IMR-90 (cell line): ENCODE data around the gene CCL4. TPM values are rescaled to one million over a fixed set of nuclear protein-coding genes. Genes with fewer than 3 reads are reported as not detected.
"Not testable (repeated sequence)": the region's sequence is repeated elsewhere in the genome, so short reads cannot be mapped to it uniquely, and the experiment has no call there.

ENCODE experiments used
- ATAC-seq: fragments of 200-7000 bp; cut with Tn5 transposase; 2 replicates; pipeline ENCODE4 v1.9.1; 2020; ENCODE audit warnings: low read depth, mild to moderate bottlenecking, moderate library complexity
- BruUV-seq: library from RNA; stranded (reverse); fragments of 400-500 nt; replicated peaks from 2 replicates; lab custom pipeline; 2021; lab: Mats Ljungman, UMichigan
- CTCF ChIA-PET: fragments of 300-600 bp; formaldehyde crosslinking; extraction: SDS; loops from one replicate; lab custom pipeline; 2021; ENCODE audit warnings: antibody characterized with exemption; lab: Yijun Ruan, JAX
- POLR2A ChIA-PET: fragments of 300-600 bp; sonication (Branson Sonifier 250); formaldehyde crosslinking; loops from one replicate; lab custom pipeline; 2022; ENCODE audit warnings: antibody characterized with exemption; ENCODE audit not compliant: unreplicated experiment; lab: Charles Lee
- DNase-seq: peaks from one replicate; pipeline ENCODE4 v3.0.0; 2013
- H2AFZ ChIP-seq: replicated peaks from 2 replicates; pipeline ENCODE3; 2013; ENCODE audit warnings: low read length, mild to moderate bottlenecking; ENCODE audit not compliant: poor library complexity
- H2AK5ac ChIP-seq: 2 replicates; pipeline ENCODE4 v1.6.1; 2013; ENCODE audit warnings: low read depth, low read length, inconsistent platforms
- H2AK9ac ChIP-seq: replicated peaks from 2 replicates; pipeline ENCODE3; 2013; ENCODE audit warnings: mild to moderate bottlenecking, low read depth, low read length, moderate library complexity; ENCODE audit not compliant: poor library complexity
- H2BK120ac ChIP-seq: 2 replicates; pipeline ENCODE4 v1.6.1; 2013; ENCODE audit warnings: low read depth, low read length, inconsistent platforms
- H2BK15ac ChIP-seq: 3 replicates; pipeline ENCODE4 v1.6.1; 2013; ENCODE audit warnings: low read depth, low read length, inconsistent platforms
- H2BK20ac ChIP-seq: 2 replicates; pipeline ENCODE4 v1.6.1; 2013; ENCODE audit warnings: low read depth, mild to moderate bottlenecking, inconsistent platforms, low read length, moderate library complexity
- H2BK5ac ChIP-seq: 2 replicates; pipeline ENCODE4 v1.6.1; 2013; ENCODE audit warnings: mild to moderate bottlenecking, low read depth, low read length, inconsistent platforms; ENCODE audit not compliant: poor library complexity, severe bottlenecking
- H3K14ac ChIP-seq: replicated peaks from 2 replicates; pipeline ENCODE4 v1.6.1; 2013; ENCODE audit warnings: low read depth, low read length, inconsistent platforms
- H3K18ac ChIP-seq: 2 replicates; pipeline ENCODE4 v1.6.1; 2013; ENCODE audit warnings: low read depth, low read length, control low read depth
- H3K23ac ChIP-seq: 2 replicates; pipeline ENCODE4 v1.6.1; 2013; ENCODE audit warnings: low read depth, low read length, inconsistent platforms
- H3K27ac ChIP-seq: 2 replicates; pipeline ENCODE4 v1.5.1; 2013; ENCODE audit warnings: mild to moderate bottlenecking, control low read depth, low read length; ENCODE audit not compliant: insufficient read depth
- H3K27me3 ChIP-seq: 2 replicates; pipeline ENCODE4 v1.6.1; 2013; ENCODE audit warnings: low read length; ENCODE audit not compliant: control insufficient read depth, insufficient read depth
- H3K36me3 ChIP-seq: 2 replicates; pipeline ENCODE4 v1.6.1; 2013; ENCODE audit warnings: low read length, mixed read lengths; ENCODE audit not compliant: control insufficient read depth, insufficient read depth
- H3K4ac ChIP-seq: 2 replicates; pipeline ENCODE4 v1.6.1; 2013; ENCODE audit warnings: low read depth, low read length, inconsistent platforms
- H3K4me1 ChIP-seq: 2 replicates; pipeline ENCODE4 v1.6.1; 2013; ENCODE audit warnings: low read length, mixed read lengths; ENCODE audit not compliant: control insufficient read depth, insufficient read depth
- H3K4me2 ChIP-seq: 2 replicates; pipeline ENCODE4 v1.6.1; 2013; ENCODE audit warnings: low read depth, mild to moderate bottlenecking, control low read depth, low read length, moderate library complexity
- H3K4me3 ChIP-seq: 2 replicates; pipeline ENCODE4 v1.5.1; 2013; ENCODE audit warnings: low read depth, mild to moderate bottlenecking, control low read depth, low read length, moderate library complexity; ENCODE audit not compliant: insufficient read depth
- H3K56ac ChIP-seq: 2 replicates; pipeline ENCODE4 v1.6.1; 2013; ENCODE audit warnings: low read length, inconsistent platforms; ENCODE audit not compliant: insufficient read depth; ENCODE audit errors: extremely low read depth
- H3K79me1 ChIP-seq, 2 experiments: 2 replicates each; pipeline ENCODE4 v1.6.1; 2013; ENCODE audit warnings: low read length in 2 of 2, inconsistent platforms in 1 of 2, low read depth in 1 of 2
- H3K9ac ChIP-seq: 2 replicates; pipeline ENCODE4 v1.6.1; 2013; ENCODE audit warnings: low read depth, low read length, control low read depth
- H3K9me1 ChIP-seq: 2 replicates; pipeline ENCODE4 v1.6.1; 2013; ENCODE audit warnings: low read length, inconsistent platforms; ENCODE audit not compliant: insufficient read depth
- H3K9me3 ChIP-seq: 2 replicates; pipeline ENCODE4 v1.6.1; 2013; ENCODE audit warnings: low read length; ENCODE audit not compliant: control insufficient read depth, insufficient read depth
- H4K20me1 ChIP-seq: 2 replicates; pipeline ENCODE4 v1.6.1; 2013; ENCODE audit warnings: low read length, inconsistent platforms; ENCODE audit not compliant: insufficient read depth
- H4K5ac ChIP-seq: 2 replicates; pipeline ENCODE4 v1.6.1; 2013; ENCODE audit warnings: mild to moderate bottlenecking, low read depth, low read length, control low read depth
- H4K8ac ChIP-seq, 2 experiments: 2 replicates each; pipeline ENCODE4 v1.6.1; 2013; ENCODE audit warnings: low read depth in 2 of 2, low read length in 2 of 2, control low read depth in 1 of 2, inconsistent platforms in 1 of 2
- H4K91ac ChIP-seq: 2 replicates; pipeline ENCODE4 v1.6.1; 2013; ENCODE audit warnings: low read depth, low read length, inconsistent platforms; ENCODE audit not compliant: insufficient read depth
- CHD1 ChIP-seq: IDR thresholded peaks from 2 replicates; pipeline ENCODE4 v1.6.1; 2012; ENCODE audit warnings: low read depth, low read length, improper control_type of control experiment
- MAZ ChIP-seq: IDR thresholded peaks from 2 replicates; pipeline ENCODE4 v1.6.1; 2012; ENCODE audit warnings: low read depth, mild to moderate bottlenecking, low read length, improper control_type of control experiment, moderate library complexity, borderline replicate concordance
- NFE2L2 ChIP-seq: fragments of 150-350 bp; IDR thresholded peaks from 2 replicates; pipeline ENCODE4 v1.6.1; 2016; ENCODE audit warnings: low read depth, mild to moderate bottlenecking, low read length
- POLR2A ChIP-seq: IDR thresholded peaks from 2 replicates; pipeline ENCODE4 v1.6.1; 2012; ENCODE audit warnings: mild to moderate bottlenecking, low read depth, low read length
- RAD21 ChIP-seq: IDR thresholded peaks from 2 replicates; pipeline ENCODE4 v1.6.1; 2012; ENCODE audit warnings: low read length, improper control_type of control experiment
- RFX5 ChIP-seq: IDR thresholded peaks from 2 replicates; pipeline ENCODE4 v1.8.0; 2012; ENCODE audit warnings: low read depth, mild to moderate bottlenecking, low read length, moderate library complexity
- SMC3 ChIP-seq: fragments of 150-350 bp; IDR thresholded peaks from 2 replicates; pipeline ENCODE4 v1.6.1; 2016; ENCODE audit warnings: low read depth, mild to moderate bottlenecking, antibody characterized with exemption, low read length, moderate library complexity
- whole genome bisulfite sequencing, 2 experiments: methylation state at CpG; one replicate each; pipeline versions ENCODE4 v1.1.5 to v1.1.7; 2013; ENCODE audit warnings: missing lambda C conversion rate in 2 of 2; ENCODE audit not compliant: insufficient read length in 1 of 2; ENCODE audit errors: extremely low coverage in 2 of 2; 5-methylcytosine and 5-hydroxymethylcytosine counted together
- dilution Hi-C: fragments of 300-500 bp; cut with HindIII; formaldehyde crosslinking; loops from one replicate; pipeline ENCODE4 v1.14.3; 2018; ENCODE audit warnings: low sequenced_read_pairs; ENCODE audit not compliant: unreplicated experiment
- in situ Hi-C: fragments of 300-500 bp; cut with MboI; formaldehyde crosslinking; loops from 3 replicates; pipeline ENCODE4 v1.14.3; 2019; ENCODE audit warnings: low sequenced_read_pairs, inconsistent platforms, mixed read lengths
- intact Hi-C: fragments of 100-400 bp; cut with micrococcal nuclease; formaldehyde crosslinking; loops from 2 replicates; pipeline ENCODE4 v1.10.0; 2022
- polyA plus RNA-seq, 3 experiments: library from polyadenylated mRNA; depleted of rRNA; stranded (reverse); fragments of >200 nt; gene quantifications; 2 replicates each; pipeline ENCODE4 v1.2.3, GENCODE V29; 2012; ENCODE audit warnings: low replicate concordance in 1 of 3
- total RNA-seq: library from RNA; depleted of rRNA; stranded (reverse); fragments of >200 nt; gene quantifications from 2 replicates; pipeline ENCODE4 v1.2.3, GENCODE V29; 2012
- TF ChIP-seq, protein P1 (sequence below): fragments of 150-350 bp; IDR thresholded peaks from 2 replicates; pipeline ENCODE4 v1.6.1; 2017; ENCODE audit warnings: mild to moderate bottlenecking, antibody characterized with exemption, low read length, low read depth

CCL4 gene
- total and polyA plus RNA-seq, 2 of the 4 experiments (the other 2 are of a cell fraction): not detected

DNA sequence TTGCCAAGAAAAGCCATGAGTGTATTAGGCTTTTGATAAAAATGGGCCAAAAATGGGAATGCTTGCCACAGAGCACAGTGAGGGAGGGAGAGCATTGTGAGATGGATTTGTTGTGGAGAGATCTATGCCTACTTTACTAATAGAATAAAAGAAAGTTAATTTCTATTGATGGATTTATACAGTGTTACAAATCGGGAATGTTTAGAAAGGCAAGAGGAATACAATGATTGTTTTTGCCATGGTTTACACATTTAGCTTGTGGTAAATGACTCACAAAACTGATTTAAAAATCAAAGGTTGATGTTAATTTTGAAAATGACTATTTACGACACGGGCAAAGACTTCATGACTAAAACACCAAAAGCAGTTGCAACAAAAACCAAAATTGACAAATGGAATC, 16.6 kb downstream of the CCL4 start:
- CTCF ChIA-PET: interaction anchor here (1.2 to 1.3 kb wide), 2 partner anchors 10 to 28 kb away, joined by 3 to 4 read pairs; no protein-coding TSS in a partner anchor
- DNase-seq: no peak
- WGBS, 2 experiments: no CpG with 5 or more reads among the region's 3 CpGs

DNA sequence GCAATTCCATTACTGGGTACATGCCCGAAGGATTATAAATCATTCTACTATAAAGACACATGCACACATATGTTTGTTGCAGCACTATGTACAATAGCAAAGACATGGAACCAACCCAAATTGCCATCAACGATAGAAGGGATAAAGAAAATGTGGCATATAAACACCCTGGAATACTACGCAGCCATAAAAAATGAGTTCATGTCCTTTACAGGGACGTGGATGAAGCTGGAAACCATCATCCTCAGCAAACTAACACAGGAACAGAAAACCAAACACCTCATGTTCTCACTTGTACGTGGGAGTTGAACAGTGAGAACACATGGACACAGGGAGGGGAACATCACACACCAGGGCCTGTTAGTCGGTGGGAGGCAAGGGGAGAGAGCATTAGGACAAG, 17.5 kb downstream of the CCL4 start:
- H4K20me1 ChIP-seq, H2AK5ac ChIP-seq, H4K8ac ChIP-seq, H4K5ac ChIP-seq, H3K9me1 ChIP-seq, H3K4me1 ChIP-seq, H2BK120ac ChIP-seq, H3K18ac ChIP-seq, POLR2A ChIA-PET, H3K4ac ChIP-seq, in situ Hi-C loops, CTCF ChIA-PET, H3K4me2 ChIP-seq, H3K14ac ChIP-seq, H3K9ac ChIP-seq, H2BK5ac ChIP-seq, dilution Hi-C loops, H3K9me3 ChIP-seq, H2BK15ac ChIP-seq, H3K56ac ChIP-seq, BruUV-seq, H2AFZ ChIP-seq, H3K27ac ChIP-seq, DNase-seq, H3K23ac ChIP-seq, H3K36me3 ChIP-seq, H2AK9ac ChIP-seq, intact Hi-C loops, H2BK20ac ChIP-seq, H4K91ac ChIP-seq, H3K79me1 ChIP-seq, H3K27me3 ChIP-seq, ATAC-seq, H3K4me3 ChIP-seq: not testable (repeated sequence)
- no CpG with 5 or more reads among the region's 6 CpGs for WGBS, 2 experiments

More for the DNA sequence above, 16.6 kb downstream of the CCL4 start:
- Histone ChIP-seq H4K91ac (no peak overlapping the region), H3K56ac (no peak overlapping the region), H3K9me1 (no peaks in the 10 kb centered on the region), H2AFZ (no peak overlapping the region), H4K5ac (no peak overlapping the region), H2BK20ac (no peak overlapping the region), H3K4me2 (no peak overlapping the region), H2BK15ac (no peak overlapping the region), H3K27me3 (no peaks in the 10 kb centered on the region), H2AK5ac (no peak overlapping the region), H2BK5ac (no peak overlapping the region), H4K8ac (no peak overlapping the region), H3K14ac (no peak overlapping the region), H3K4ac (no peak overlapping the region), H3K9ac (no peak overlapping the region), H3K36me3 (no peaks in the 10 kb centered on the region), H3K27ac (no peak overlapping the region), H3K79me1 (no peaks in the 10 kb centered on the region), H2BK120ac (no peak overlapping the region), H3K9me3 (peaks cover 1% of the 10 kb centered on the region; the same call in 1 of the 2 replicates), H4K20me1 (no peaks in the 10 kb centered on the region), H3K4me1 (no peaks in the 10 kb centered on the region), H2AK9ac (no peak overlapping the region), H3K4me3 (no peak overlapping the region), H3K23ac (no peak overlapping the region), H3K18ac (no peak overlapping the region)
- no peak for TF ChIP-seq CHD1
- TF ChIP-seq, protein P1, sequence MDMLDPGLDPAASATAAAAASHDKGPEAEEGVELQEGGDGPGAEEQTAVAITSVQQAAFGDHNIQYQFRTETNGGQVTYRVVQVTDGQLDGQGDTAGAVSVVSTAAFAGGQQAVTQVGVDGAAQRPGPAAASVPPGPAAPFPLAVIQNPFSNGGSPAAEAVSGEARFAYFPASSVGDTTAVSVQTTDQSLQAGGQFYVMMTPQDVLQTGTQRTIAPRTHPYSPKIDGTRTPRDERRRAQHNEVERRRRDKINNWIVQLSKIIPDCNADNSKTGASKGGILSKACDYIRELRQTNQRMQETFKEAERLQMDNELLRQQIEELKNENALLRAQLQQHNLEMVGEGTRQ: no peak
- TF ChIP-seq SMC3: no peak
- no peak for TF ChIP-seq NFE2L2
- TF ChIP-seq MAZ: no peak
- no peak for TF ChIP-seq POLR2A
- TF ChIP-seq RFX5: no peak
- no peak for TF ChIP-seq RAD21
- POLR2A ChIA-PET: no interaction called here
- ATAC-seq: no peak
- dilution Hi-C loops: no loop called here
- in situ Hi-C loops: no loop called here
- intact Hi-C loops: no loop called here
- BruUV-seq: no TSS peak
